Right lobe of liver (tissue), 4 donors: ENCODE results near the gene SRPK1.

Experiments
- POLR2A ChIP-seq: fragments of 450-650 bp; IDR thresholded peaks from one replicate; pipeline ENCODE4 v1.6.1; 2017; ENCODE audit warnings: antibody characterized with exemption, mild to moderate bottlenecking
- TF ChIP-seq, protein P1 (sequence below), 4 donors: fragments of 200-600 bp in 3 of 4; fragments of 450-650 bp in 1 of 4; IDR thresholded peaks; one replicate each; pipeline versions ENCODE4 v1.5.1 to v1.8.0; 2016 to 2022; ENCODE audit warnings: antibody characterized with exemption in 4 of 4, mild to moderate bottlenecking in 2 of 4
- donor health status: DM: no; HTN: no; CAD: no.
- donor health status: DM: no; HTN: no; CAD: no.
- donor health status: DM: no; HTN: yes; CAD: no.

DNA sequence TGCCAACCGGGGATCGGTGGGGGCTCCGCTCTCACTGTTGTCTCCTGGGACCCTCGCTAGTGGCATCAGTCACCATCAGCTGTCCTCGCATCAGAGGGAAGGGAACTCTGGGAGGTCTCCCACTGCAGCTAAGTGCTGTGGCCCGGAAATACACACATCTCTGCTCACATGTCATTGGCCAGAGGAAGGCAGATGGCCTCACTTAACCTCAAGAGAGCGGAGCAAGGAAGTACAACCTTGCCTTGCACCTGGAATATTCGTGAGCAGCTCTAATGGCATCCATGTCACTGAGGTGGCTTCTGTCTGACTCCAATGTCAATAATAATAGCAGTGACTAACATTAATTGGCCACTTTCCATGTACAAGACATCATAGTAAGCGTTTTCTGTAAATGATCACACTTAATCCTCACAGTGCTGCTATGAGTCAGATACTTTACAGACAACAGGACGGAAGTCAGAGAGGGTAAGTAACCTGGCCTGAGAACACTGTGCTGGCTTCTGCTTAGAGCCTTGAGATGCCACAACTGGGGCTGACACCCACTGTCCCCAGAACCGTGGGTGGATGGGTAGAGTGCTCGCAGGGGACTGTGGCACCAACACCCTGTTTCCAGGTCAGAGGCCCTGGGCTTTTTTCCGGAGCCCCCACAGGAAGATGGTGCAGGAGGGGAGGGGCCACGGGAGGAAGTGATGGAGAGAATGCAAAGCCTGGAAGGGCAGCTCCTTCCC lies 109.8 kb downstream of the SRPK1 start:
- TF ChIP-seq, protein P1, sequence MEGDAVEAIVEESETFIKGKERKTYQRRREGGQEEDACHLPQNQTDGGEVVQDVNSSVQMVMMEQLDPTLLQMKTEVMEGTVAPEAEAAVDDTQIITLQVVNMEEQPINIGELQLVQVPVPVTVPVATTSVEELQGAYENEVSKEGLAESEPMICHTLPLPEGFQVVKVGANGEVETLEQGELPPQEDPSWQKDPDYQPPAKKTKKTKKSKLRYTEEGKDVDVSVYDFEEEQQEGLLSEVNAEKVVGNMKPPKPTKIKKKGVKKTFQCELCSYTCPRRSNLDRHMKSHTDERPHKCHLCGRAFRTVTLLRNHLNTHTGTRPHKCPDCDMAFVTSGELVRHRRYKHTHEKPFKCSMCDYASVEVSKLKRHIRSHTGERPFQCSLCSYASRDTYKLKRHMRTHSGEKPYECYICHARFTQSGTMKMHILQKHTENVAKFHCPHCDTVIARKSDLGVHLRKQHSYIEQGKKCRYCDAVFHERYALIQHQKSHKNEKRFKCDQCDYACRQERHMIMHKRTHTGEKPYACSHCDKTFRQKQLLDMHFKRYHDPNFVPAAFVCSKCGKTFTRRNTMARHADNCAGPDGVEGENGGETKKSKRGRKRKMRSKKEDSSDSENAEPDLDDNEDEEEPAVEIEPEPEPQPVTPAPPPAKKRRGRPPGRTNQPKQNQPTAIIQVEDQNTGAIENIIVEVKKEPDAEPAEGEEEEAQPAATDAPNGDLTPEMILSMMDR (IDR thresholded peaks at IDR 0.05) = no peak
- TF ChIP-seq POLR2A = no peak
